C4-2B (cell line): Measurements from ENCODE around the gene PGM5.

Experiments
- H3K27ac ChIP-seq: fragments of 450-650 bp; 2 replicates; pipeline ENCODE4 v1.5.1; 2017
- CTCF ChIP-seq: fragments of 450-650 bp; conservative IDR thresholded peaks from 2 replicates; pipeline ENCODE4 v1.5.1; 2017; ENCODE audit warnings: mild to moderate bottlenecking
- ZFX ChIP-seq: fragments of 450-650 bp; IDR thresholded peaks from 2 replicates; pipeline ENCODE4 v1.6.1; 2017

The PGM5 gene

GRCh38 chr9:68433531-68434110, 77.2 kb downstream of the PGM5 start:
- no peak overlapping the region for H3K27ac ChIP-seq
- no peak for TF ChIP-seq ZFX
- no peak for TF ChIP-seq CTCF

- H3K27ac ChIP-seq, result no peak overlapping the region
- TF ChIP-seq ZFX (no peak), CTCF (no peak)
Measured at GRCh38 chr9:68437785-68438184, 81.4 kb downstream of the PGM5 start.

- TF ChIP-seq ZFX, result no peak
- no peak overlapping the region for H3K27ac ChIP-seq
Measured at GRCh38 chr9:68443624-68444023, 87.2 kb downstream of the PGM5 start.

GRCh38 chr9:68446836-68447235, 90.4 kb downstream of the PGM5 start:
- H3K27ac ChIP-seq, result no peak overlapping the region
- TF ChIP-seq ZFX (no peak), CTCF (no peak)

GRCh38 chr9:68447611-68448010, 91.2 kb downstream of the PGM5 start:
- H3K27ac ChIP-seq, result no peak overlapping the region
- no peak for TF ChIP-seq ZFX

GRCh38 chr9:68454579-68455334, 98.3 kb downstream of the PGM5 start:
- no peak for TF ChIP-seq ZFX
- TF ChIP-seq CTCF, result no peak
- H3K27ac ChIP-seq, result no peak overlapping the region

GRCh38 chr9:68455451-68455850, 99.0 kb downstream of the PGM5 start:
- TF ChIP-seq ZFX, result no peak
- TF ChIP-seq CTCF, result no peak
- H3K27ac ChIP-seq, result no peak overlapping the region

GRCh38 chr9:68457803-68458202, 101.4 kb downstream of the PGM5 start:
- H3K27ac ChIP-seq, result no peak overlapping the region
- no peak for TF ChIP-seq ZFX
- no peak for TF ChIP-seq CTCF
